GDM1 (cell line): ENCODE measurements around the gene LMNB1.
"Not testable (repeated sequence)": the region's sequence is repeated elsewhere in the genome, so short reads cannot be mapped to it uniquely, and the experiment has no call there.

Source experiments
- DNase-seq: peaks from one replicate; lab custom pipeline; 2025; lab: John Stamatoyannopoulos, UW

The LMNB1 gene

DNA sequence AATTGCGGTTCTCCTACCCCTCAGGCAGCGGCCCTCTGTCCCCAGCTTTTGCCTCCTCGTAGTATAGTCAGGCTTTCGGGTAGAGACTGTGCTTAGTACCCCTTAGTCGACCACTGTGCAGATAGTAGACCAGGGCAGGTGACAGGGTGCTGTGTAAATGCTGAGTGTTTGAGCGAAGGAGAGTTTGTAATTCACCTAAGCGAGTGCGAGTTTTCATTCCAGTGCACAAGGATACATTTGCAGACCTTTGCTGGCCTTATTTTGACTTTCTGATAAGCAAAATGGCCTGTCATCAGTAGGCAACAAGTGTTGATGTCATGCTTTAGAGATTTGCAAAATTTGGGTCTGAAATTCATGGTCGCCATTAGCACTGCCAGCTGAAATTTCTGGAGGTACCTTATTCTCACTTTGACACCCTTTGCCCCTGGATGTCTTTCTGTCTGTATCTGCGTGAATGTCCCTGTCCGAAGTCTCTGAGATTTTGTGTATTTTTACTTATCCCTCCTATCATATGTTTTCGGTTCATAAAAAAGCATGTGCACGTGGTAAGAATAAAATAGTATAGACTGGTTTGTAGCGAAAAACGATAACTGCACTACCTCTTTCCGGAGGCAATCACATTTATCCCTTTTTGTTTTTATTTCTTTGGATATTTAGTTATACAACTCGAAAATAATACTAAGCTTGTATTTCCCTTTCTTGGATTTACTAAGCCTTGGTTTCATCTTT lies 1.9 kb downstream of the LMNB1 start:
- no peak for DNase-seq

DNA sequence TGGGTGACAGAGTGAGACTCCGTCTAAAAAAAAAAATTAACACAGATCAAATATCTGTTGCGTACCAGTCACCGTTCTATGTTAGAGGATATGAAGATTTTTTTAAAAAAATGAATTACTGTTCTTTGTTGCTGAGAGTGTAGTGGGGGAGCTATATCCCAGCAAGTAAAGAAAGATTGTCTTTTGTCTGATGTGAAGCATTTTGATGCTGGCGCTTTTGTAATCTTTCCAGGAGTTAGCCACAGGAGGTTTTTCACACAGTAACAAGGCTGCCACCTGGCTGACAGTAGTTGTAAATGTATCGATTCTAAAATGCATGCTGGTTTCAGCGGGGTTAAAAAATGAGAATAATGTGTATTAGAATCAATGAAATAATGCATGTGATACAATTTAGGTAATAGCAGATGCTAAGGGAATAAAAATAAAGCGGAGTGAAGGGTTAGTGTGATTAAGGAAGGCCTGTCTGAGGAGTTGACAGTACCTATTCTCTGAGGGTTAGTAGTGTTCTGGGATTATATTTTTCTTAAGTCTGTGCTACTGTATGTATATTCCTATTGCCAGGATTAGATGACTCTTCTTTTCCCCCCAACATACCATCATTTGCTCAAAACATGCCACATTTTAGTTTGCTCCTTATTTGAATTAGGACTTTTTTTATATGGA lies 3.4 kb downstream of the LMNB1 start:
- DNase-seq = peak; percentile 26

DNA sequence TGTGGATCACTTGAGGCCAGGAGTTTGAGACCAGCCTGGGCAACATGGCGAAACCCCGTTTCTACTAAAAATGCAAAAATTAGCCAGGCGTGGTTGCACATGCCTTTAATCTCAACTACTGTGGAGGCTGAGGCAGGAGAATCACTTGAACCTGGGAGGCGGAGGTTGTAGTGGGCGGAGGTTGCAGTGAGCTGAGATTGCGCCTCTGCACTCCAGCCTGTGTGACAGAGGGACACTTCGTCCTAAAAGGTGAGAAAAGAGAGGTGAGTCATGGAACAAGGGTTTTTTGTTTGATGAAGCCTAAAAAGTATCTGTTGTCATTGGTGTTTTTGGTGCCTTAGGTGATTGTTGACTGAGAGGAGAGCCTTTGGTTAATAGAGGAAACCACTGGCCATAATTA lies 11.5 kb downstream of the LMNB1 start:
- not testable (repeated sequence) for DNase-seq

DNA sequence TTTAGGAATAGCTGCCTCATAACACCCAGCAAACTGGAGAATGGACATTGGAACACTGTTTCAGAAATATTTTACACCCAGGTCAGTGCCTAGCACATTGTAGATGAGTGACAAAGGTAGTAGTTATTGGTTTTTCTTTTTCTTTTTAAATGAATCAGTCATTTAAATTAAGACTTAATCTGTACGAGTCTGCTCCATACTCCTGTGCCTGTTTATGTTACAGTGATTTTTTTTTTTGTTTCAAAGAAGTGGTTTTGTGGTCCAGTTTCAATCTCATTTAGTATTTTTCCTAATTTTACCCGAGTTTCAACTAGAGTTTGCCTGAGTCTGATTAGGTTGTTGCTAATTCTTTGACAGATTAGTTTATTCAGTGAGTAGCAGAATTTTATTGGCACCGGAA lies 16.2 kb downstream of the LMNB1 start:
- DNase-seq = no peak

DNA sequence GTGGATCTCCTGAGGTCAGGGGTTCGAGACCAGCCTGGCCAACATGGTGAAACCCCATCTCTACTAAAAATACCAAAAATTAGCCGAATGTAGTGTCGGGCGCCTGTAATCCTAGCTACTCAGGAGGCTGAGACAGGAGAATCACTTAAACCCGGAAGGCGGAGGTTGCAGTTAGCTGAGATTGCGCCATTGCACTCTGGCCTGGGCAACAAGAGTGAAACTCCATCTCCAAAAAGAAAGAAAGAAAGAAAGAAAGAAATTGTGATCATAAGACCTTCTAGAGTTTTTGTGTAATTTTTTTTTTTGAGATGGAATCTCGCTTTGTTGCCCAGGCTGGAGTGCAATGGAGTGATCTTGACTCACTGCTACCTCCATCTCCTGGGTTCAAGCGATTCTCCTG lies 16.7 kb downstream of the LMNB1 start:
- not testable (repeated sequence) for DNase-seq

DNA sequence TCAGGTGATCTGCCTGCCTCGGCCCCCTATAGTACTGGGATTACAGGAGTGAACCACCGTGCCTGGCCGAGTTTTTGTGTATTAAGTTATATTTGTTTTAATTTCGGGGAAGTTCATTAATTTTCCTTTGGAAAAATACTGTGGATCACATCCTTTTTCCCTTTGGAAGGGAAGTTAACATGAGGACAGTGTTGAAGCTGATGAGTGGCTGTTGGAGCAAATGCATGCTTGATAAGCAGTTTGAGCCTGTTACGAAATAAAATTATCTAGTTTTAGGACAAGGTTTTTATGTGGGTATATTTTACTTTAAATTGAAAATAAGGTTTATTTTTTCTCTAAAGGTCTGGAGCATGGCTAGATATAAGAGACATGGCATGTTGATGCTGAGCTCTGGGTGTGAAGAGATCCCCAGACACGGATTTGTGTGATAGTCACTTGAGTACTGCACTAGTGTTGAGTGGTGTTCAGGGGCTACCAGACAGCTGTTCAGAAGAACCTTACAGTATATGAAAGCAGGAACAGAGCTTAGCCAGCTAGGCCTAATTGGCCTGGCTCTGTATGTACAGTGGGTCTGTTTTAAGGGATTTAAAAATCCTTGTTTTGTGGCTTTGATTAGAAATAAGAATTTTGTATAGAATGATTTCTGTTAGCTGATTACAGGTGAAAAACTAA lies 17.4 kb downstream of the LMNB1 start:
- DNase-seq = no peak

DNA sequence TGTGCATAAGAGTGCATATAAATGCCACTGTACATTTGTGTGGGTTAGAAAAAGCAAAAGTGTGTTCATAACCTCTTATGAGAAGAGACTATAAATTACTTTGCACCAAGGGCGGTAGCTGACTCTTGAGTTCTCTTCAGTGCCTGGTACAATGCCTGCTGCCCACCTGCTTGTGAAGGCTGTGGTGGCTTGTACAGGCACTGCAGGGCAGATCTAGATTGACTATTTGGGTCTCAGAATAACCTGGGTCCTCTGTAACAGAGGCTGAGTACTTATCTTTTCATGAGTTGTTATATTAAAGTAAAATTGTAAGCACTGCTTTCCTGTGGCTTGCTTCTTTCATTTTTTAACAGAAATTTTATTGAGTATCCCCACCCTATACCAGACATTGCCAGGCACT lies 22.8 kb downstream of the LMNB1 start:
- no peak for DNase-seq

DNA sequence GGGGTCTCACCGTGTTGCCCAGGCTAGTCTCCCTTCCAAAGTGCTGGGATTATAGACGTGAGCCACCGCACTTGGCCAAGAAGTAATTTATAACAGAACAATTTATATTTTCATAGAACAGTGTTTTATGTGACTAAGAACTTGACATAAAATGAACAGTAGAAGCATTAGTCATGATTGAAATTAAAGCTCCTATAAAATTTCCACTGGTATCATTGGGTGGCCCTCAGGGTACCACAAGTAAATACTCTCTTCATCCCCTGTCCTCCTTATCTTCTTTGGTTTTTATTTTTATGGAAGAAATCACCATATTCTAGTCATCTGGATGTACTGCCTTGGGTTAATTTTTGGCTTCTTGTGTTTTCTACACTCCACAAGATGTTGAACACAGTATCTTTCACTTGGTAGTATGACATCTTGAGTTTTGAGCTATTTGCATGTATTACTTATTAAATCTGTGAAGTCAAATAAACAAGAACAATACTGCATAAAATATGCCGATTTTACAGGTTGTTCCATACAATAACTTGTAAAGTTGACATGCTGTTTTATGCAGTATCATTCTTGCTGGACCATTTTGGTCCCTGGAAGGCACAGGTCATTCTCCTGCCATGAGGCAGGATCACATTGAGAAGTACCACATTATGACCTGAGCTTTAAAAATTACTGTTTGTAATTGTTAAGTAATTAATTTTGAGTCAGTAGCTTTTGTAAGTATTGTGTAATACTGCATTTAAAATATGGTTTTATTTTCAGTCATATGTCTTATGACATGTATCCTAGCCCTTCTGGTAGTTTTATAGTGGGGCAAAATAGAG lies 24.4 kb downstream of the LMNB1 start:
- DNase-seq = no peak

DNA sequence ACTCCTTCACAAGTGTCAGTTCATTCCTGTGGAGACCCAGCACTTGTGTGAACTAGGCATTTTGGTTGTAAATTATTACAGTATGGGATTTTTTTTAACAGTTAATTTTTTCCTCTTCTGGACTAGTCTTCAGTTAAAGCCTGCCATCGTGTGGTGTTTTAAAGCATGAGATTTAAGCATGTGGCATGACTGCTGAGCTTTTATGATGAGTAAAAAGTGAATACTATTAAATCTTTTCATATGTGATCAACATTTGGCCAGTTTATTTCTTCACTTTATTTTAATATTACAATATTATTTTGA lies 25.0 kb downstream of the LMNB1 start:
- DNase-seq = no peak

DNA sequence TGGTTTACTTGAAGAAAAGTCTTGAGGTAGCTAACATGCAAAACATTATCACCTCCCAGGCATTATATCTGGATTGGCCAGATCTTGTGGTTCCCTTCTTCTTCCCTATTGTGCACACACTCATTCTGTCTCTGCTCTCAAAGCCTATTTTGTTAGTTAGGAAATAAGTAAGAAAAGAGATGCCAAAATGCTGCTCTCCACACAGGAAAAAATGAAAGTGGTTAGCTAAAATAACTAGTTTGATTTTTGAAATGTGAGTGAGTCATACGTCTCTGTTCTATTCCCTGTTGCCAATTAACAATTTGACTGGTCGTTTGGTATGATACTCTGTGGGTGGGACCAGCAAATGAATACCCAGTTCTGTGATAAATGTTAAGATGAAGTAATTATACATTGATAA lies 28.1 kb downstream of the LMNB1 start:
- DNase-seq = no peak

DNA sequence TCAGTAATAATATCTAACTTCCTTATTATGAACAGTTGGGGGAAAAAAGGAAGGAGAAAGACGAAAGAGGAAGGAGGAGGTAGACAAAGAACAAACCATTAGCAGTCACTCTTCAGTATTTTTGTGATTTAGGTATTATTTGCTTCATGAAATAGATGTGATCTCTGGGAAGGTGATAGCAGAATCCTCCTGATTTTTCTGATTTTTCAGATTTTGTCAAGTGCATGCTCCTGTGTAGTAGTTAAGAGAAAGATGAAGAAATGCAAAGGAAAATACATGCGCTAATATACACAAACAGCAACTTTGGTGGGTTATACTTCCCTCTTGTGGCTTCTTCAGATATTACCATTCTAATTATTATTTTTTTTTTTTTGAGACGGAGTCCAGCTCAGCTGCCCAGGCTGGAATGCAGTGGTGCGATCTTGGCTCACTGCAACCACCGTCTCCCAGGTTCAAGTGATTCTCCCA lies 31.6 kb downstream of the LMNB1 start:
- no peak for DNase-seq

DNA sequence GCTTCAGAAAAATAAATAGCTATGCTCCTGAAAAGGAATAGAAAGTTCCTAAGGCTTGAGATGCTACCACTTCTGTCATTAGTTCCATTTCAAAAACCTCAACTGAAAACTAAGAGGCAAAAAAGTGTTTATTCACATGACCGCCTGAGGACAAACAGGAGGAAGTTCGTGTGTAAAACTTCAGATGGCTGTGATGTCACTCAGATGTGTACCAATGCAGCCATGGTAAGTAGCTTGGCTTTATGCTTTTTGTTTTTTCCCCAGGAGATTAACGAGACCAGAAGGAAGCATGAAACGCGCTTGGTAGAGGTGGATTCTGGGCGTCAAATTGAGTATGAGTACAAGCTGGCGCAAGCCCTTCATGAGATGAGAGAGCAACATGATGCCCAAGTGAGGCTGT lies 33.0 kb downstream of the LMNB1 start:
- DNase-seq = no peak

DNA sequence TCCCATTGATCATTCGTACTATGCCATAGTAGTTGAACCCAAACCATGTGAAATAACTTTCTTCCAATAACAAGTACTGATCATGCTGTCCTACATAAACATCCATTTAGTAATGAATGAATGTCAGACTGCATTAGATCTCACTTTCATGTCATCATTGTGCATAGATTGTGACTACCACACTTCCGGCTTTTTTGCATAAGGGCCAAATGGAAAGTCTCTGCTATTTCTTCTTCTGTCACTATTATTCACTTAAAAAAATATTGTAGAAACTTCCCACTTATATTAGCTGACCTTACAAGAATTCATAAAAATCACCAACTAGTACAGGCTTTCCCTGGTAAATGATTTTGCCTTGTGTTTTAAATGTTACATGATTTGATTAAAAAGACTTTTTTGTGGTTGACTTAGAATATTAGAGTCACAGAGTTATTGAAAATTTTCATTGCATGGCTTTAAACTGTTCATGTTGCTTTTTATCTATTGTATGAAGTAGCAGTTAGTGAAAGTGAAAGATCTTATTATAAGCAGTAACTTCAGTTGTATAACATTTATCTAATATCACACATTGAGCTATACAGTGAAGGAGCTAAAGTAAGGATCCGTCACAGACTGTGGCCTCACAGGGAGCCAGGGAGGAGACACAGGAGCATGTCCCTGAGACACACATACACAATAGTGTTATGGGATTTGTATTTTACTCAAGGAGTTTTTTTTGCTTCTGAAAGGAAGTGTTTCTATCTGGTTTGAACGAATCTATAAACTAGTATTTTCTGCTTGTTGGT lies 33.9 kb downstream of the LMNB1 start:
- DNase-seq = no peak

DNA sequence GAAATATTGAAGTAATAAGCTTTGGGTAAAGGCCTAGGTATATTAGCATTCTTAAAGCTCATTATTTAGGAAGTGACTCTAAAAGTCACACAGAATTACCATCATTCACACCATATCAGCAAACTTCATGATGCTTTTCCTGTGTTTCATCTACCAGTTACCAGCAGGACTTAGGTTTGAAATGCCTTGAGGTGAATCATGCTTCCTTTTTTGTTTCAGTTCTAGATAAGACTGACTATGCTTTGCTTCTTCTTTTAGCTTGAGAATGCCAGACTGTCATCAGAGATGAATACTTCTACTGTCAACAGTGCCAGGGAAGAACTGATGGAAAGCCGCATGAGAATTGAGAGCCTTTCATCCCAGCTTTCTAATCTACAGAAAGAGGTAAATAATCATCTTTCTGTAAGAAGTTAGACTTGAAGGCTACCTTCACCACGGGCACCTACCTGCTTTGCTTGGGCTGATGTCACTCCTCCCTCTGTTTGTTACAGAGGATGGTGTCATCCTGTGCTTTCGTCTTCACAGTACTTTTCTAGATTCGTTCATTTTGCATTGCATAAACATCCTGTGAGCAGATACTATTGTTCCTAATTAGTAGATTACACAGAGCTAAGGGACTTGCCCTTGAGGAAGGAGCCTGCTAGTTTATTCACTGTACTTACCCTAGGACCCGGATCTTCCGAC lies 34.7 kb downstream of the LMNB1 start:
- DNase-seq = no peak

DNA sequence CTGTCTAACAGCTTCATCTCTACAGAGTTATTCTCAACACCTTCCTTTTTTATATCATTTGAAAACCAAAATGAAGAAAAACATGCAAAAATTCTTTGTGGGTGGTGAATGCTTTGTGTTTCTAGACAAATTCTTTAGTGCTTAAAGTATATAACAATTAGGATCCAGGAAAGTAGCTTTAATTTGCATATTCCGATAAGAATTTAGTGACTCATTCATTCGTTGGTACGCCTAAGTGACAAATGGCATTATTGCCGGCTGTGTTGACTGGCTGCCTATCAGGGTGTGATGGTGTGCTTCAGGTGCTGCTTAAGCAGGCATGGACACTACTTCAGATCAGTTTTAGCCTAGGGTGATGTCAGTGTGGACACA lies 35.2 kb downstream of the LMNB1 start:
- no peak for DNase-seq

DNA sequence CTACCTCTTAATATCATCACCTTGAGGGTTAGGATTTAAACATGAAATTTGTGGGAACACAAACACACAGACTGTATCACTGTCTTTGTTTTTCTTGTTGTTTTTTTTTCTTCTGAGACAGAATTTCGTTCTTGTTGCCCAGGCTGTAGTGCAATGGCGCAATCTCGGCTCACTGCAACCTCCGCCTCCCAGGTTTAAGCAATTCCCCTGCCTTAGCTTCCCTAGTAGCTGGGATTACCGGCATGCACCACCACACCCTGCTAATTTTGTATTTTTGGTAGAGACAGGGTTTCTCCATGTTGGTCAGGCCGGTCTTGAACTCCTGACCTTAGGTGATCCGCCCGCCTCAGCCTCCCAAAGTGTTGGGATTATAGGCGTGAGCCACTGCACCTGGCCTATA lies 36.9 kb downstream of the LMNB1 start:
- not testable (repeated sequence) for DNase-seq

DNA sequence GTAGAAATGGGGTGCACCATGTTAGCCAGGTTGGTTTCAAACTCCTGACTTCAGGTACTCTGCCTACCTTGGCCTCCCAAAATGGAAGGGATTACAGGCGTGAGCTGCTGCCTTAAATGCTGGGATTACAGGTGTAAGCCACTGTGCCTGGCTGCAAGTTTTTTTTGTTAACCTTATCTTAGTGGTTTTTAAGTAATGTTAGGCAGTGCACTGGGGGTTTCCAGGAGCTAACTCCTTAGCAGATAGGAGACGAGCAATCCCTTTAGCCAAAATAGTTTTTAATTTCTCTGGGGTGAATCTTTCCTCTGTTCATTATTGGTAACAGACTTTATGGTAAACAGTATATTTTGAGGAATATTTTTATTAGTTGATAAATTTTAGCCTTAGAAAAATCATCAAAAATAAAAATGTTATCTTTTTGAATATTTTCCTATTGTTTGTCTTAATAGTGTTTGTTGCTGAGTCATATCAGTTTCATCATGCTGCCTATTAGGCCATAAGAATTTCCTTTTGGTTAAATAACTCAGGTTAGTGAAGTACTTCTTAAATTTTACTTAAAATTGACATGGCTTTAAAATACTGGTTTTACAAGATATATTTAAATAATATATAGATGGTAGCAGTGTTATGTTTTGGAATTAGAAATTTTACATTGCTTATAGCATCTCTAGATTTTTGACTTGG lies 37.9 kb downstream of the LMNB1 start:
- no peak for DNase-seq

DNA sequence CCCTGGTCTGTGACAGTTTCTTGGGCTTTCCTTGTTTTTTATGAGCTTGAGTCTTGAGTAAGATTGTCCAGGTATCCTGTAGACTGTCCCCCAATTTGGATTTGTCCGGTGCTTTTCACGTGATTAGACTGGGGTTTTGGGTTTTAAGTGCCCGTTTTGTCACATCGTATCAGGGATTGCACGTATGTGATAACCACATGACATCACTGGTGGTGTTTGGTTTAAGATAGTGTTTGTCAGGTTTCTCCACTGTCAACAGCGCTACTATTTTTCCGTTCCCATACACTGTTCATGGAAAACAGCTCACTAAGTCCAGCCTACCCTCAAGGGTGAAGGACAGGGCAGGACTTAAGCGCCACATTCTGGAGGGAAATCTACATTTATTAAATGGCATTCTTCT lies 39.7 kb downstream of the LMNB1 start:
- no peak for DNase-seq

DNA sequence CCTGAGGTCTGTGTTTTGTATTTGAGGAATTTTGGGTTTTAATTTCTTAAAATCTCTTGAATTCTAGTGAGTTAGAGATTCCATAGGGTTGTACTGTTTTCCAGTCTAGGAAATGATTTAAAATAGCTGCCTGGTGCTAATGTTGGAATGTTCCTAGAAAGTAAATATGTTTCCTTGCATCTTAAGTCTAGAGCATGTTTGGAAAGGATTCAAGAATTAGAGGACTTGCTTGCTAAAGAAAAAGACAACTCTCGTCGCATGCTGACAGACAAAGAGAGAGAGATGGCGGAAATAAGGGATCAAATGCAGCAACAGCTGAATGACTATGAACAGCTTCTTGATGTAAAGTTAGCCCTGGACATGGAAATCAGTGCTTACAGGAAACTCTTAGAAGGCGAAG lies 41.8 kb downstream of the LMNB1 start:
- DNase-seq = no peak

DNA sequence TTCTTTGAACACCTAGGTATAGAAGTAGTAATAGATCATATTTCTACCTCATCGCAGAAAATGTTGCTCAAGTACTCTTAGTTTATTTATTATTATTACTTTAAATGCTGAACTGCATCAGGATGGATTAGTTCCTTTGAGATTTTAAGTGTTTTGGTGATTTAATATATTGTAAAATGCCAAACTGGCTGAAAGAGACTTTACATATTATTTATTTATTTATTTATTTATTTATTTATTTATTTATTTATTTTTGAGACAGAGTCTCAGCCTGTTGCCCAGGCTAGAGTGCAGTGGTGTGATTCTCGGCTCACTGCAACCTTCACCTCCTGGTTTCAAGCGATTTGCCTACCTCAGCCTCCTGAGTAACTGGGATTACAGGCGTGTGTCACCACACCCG lies 42.3 kb downstream of the LMNB1 start:
- DNase-seq = no peak
